Camera-type eye (tissue), 1 donor: ENCODE measurements around the gene RAB11FIP2. TPM values are rescaled to one million over a fixed set of nuclear protein-coding genes. Genes with fewer than 3 reads are reported as not detected.

Experiments used
- total RNA-seq: library from RNA; depleted of rRNA; stranded (reverse); fragments of >200 nt; gene quantifications from one replicate; pipeline ENCODE4 v1.2.3, GENCODE V29; 2014

Gene RAB11FIP2, protein sequence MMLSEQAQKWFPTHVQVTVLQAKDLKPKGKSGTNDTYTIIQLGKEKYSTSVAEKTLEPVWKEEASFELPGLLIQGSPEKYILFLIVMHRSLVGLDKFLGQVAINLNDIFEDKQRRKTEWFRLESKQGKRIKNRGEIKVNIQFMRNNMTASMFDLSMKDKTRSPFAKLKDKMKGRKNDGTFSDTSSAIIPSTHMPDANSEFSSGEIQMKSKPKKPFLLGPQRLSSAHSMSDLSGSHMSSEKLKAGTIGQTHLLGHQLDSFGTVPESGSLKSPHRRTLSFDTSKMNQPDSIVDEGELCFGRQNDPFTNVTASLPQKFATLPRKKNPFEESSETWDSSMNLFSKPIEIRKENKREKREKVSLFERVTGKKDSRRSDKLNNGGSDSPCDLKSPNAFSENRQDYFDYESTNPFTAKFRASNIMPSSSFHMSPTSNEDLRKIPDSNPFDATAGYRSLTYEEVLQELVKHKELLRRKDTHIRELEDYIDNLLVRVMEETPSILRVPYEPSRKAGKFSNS
- 59.7 TPM for total RNA-seq

GRCh38 chr10:118046395-118047156 lies at the start of gene RAB11FIP2:
Gene RAB11FIP2, minus strand, starts transcription at chr10:118046941. Its CDS starts 778 bp downstream, at chr10:118046163.

